GM11168 (cell line): Measurements from ENCODE around the gene CCDC51.
"Not testable (repeated sequence)": the region's sequence is repeated elsewhere in the genome, so short reads cannot be mapped to it uniquely, and the experiment has no call there.

Source experiments
- in situ Hi-C: fragments of 300-500 bp; cut with MboI; formaldehyde crosslinking; loops from one replicate; pipeline ENCODE4 v1.12.0; 2022; ENCODE audit warnings: low sequenced_read_pairs; ENCODE audit not compliant: unreplicated experiment

Gene CCDC51

GRCh38 chr3:48439820-48440589 lies at the start of gene CCDC51, which contains the start of gene TMA7:
CCDC51 (minus strand) TSS chr3:48440119; CDS start chr3:48435128, 4,991 bp downstream.
TMA7 (plus strand) TSS chr3:48440257; CDS start chr3:48440297, 40 bp downstream.
- in situ Hi-C loops, result loop anchor here (10.0 kb wide), 1 partner anchor 165 kb away; no protein-coding TSS in a partner anchor

GRCh38 chr3:48486952-48487351 lies 47.0 kb upstream of the CCDC51 start:
- in situ Hi-C loops, result no loop called here

GRCh38 chr3:48482822-48483221 lies 42.9 kb upstream of the CCDC51 start:
- in situ Hi-C loops, result not testable (repeated sequence)

- in situ Hi-C loops, result not testable (repeated sequence)
Measured at GRCh38 chr3:48480891-48481290, 41.0 kb upstream of the CCDC51 start.

GRCh38 chr3:48478626-48479555 lies 39.0 kb upstream of the CCDC51 start:
- in situ Hi-C loops, result no loop called here

- in situ Hi-C loops, result no loop called here
Measured at GRCh38 chr3:48477959-48478520, 38.1 kb upstream of the CCDC51 start.

- in situ Hi-C loops, result no loop called here
Measured at GRCh38 chr3:48476426-48477053, 36.6 kb upstream of the CCDC51 start.

GRCh38 chr3:48475188-48475587 lies 35.3 kb upstream of the CCDC51 start:
- in situ Hi-C loops, result no loop called here

- in situ Hi-C loops, result no loop called here
Measured at GRCh38 chr3:48474619-48475018, 34.7 kb upstream of the CCDC51 start.

- in situ Hi-C loops, result not testable (repeated sequence)
Measured at GRCh38 chr3:48474031-48474430, 34.1 kb upstream of the CCDC51 start.

GRCh38 chr3:48473617-48473952 lies 33.7 kb upstream of the CCDC51 start:
- in situ Hi-C loops, result no loop called here

GRCh38 chr3:48472923-48473616 lies 33.2 kb upstream of the CCDC51 start:
- in situ Hi-C loops, result no loop called here

- in situ Hi-C loops, result no loop called here
Measured at GRCh38 chr3:48472673-48472922, 32.7 kb upstream of the CCDC51 start.

- in situ Hi-C loops, result no loop called here
Measured at GRCh38 chr3:48470286-48470685, 30.4 kb upstream of the CCDC51 start.

GRCh38 chr3:48469046-48469915 lies 29.4 kb upstream of the CCDC51 start:
- in situ Hi-C loops, result no loop called here

GRCh38 chr3:48468329-48468731 lies 28.4 kb upstream of the CCDC51 start:
- in situ Hi-C loops, result no loop called here

- in situ Hi-C loops, result no loop called here
Measured at GRCh38 chr3:48467473-48468267, 27.8 kb upstream of the CCDC51 start.

- in situ Hi-C loops, result no loop called here
Measured at GRCh38 chr3:48467110-48467454, 27.2 kb upstream of the CCDC51 start.
